NOMO-1 treated with dmso at 0.1 percent for 144 hours (cell line): Measurements from ENCODE around the gene PRDM15.

Experiments used
- DNase-seq: peaks from one replicate; lab custom pipeline; 2025; ENCODE audit not compliant: unreplicated experiment; lab: John Stamatoyannopoulos, UW

PRDM15 gene

DNA sequence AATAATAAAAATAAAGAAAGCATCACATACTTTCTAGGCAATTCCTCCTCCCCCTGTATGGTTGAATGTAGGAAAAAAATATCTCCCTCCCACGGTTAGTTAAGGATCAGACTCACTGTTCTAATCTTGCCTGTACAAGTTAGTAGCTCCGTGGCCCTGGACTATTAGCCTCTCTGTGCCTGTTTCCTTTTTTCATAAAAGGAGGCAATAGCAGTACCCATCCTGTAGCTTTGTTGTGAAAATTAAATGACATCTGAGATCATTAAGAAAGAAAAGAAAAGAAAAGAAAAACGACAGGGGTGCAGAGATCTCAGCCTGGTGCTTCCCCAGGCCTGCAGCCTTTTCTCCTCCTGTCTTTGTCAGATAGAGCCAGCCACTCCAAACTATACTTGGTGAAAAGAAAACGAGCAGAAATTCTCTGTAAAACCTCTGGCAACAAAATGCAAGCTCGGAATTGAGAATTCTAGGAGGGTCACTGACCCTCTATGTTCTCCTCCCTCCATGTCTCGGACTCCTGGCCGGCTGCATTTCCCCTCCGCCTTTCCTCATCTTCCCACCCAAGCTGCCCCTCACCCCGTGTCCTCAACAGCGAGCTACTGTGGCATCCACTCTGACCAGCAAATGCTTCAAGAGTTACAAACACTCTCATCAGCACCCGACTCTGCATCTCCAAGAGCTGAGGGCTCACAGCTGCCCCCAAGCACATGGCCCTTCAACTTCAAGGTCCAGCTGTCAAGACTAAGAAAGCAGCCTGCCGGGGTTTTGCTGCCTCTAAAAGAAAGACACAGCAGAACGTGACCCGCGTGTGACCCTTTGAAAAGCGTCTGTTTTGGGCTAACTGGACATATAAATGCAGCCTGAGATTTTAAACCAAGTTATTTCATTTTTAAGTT, 125.9 kb downstream of the PRDM15 start:
- DNase-seq = no peak

DNA sequence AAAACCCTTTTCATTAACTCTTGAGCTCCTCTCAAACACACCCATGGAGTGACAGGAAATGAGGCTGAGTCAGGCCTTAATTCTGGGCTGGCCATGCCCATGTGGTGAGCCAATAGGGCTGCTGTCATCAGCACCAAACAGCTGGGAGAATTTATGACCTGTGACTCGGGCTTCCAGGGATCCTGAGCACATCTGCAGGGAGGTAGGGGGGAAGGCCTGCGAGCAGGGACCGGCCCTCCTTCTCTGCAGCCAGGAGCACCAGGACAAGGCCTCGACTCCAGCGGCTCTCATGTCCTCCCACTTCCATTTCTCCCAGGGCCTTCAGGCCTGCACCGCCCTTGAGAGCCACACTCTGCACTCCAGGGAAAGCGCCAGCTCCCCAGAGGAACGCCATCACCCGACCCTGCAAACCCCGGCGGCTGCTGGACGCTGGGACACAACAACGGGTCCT, 126.9 kb downstream of the PRDM15 start:
- peak; percentile 8 for DNase-seq

DNA sequence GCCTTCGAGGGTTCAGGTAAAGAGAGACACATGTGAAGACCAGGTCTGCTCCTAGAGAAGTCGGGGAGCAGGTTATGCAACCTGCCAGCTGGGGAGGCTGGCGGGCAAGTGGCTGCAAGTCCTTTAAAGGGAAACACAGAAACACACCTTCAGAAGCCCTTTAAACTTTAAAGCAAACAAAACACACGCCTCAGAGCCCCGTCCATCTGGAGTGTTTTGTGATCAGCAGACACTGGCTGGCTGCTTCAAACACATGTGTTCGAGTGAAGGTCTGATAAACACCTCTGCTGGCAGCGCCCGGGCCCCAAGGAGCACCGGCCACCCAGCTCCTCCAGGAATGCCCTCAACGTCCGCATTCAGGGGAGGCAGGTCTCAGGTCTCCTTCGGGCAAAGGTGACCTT, 127.5 kb downstream of the PRDM15 start:
- peak; percentile 2 for DNase-seq

DNA sequence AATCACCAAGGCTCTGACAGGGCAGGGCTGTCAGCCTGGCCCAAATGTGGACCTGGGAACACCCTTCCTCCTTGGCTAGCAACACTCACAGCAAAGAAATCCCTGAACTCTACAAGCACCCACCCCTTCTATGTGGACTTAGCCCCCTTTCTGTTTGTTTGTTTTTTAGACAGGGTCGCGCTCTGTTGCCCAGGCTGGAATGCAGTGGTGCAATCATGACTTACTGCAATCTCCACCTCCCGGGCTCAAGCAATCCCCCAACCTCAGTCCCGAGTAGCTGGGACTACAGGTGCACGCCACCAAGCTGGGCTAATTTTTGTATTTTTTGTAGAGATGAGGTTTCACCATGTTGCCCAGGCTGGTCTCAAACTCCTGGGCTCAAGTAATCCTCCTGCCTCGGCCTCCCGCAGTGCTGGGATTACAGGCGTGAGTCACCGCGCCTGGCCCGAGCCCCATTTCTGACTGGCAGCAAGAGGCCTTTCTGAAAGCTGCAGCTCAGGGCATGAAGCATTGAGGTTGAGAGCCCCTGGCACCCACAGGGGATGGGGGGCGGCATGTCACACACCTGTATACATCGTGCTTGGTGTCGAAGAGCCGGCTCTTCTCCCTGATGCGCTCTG, 128.5 kb downstream of the PRDM15 start:
- no peak for DNase-seq

DNA sequence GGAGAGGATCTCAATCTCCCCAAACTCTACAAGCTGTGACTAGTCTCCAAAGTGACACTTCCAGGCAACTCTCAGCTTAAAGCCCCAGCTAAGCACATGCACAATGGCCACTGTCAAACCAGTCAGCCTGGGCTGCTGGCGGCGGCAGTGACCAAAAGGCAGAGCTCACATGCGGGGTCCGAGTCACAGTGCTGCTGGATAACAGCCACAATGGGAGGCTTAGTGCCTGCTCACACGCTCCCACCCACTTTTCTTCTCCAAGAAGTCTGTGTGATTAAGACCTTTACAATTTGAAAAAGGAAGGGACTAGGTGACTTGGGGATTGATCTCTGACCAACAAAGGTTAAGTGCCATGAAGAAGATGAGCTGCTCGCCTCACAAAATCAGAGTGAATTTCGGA, 129.1 kb downstream of the PRDM15 start:
- DNase-seq = no peak

DNA sequence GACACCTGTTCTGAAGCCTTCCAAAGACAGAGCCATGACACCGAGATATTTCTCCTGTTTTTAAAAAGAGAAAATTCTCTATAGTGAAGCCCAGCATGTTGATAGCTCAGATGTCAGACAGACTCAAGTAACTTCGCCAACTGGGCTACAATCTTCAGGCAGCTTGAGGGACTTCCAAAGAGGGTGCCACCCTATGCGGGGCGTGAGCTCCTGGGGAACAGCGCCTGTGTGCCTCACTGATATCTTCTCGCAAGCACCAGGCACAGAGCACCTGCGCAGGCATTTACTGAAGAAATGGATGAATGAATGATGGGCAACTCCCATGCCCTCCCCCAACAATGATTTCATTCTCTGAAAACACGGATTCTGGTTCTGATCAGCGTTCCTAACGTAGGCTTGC, 129.9 kb downstream of the PRDM15 start:
- DNase-seq = no peak
